GM12878 (cell line): ENCODE results near the gene ADPRHL1. TPM values are rescaled to one million over a fixed set of nuclear protein-coding genes. Genes with fewer than 3 reads are reported as not detected.

Source experiments
- ATAC-seq: fragments of 200-7000 bp; cut with Tn5 transposase; 3 replicates; pipeline ENCODE4 v1.9.1; 2020; ENCODE audit warnings: mild to moderate bottlenecking, moderate library complexity
- BruUV-seq: library from RNA; stranded (reverse); fragments of 400-500 nt; replicated peaks from 2 replicates; lab custom pipeline; 2021; lab: Mats Ljungman, UMichigan
- CTCF ChIA-PET: fragments of 300-600 bp; sonication (Branson Sonifier 250); formaldehyde crosslinking; extraction: SDS; loops from one replicate; lab custom pipeline; 2021; ENCODE audit warnings: inconsistent platforms; lab: Yijun Ruan, JAX
- POLR2A ChIA-PET: fragments of 350-600 bp; formaldehyde crosslinking; extraction: SDS; loops from one replicate; lab custom pipeline; 2021; ENCODE audit warnings: inconsistent platforms; lab: Charles Lee
- RAD21 ChIA-PET: fragments of 300-600 bp; sonication (Branson Sonifier 250); formaldehyde crosslinking; loops from one replicate; lab custom pipeline; 2023; ENCODE audit warnings: antibody characterized with exemption; ENCODE audit not compliant: unreplicated experiment; lab: Charles Lee
- SMC1A ChIA-PET: fragments of 300-600 bp; sonication (Branson Sonifier 250); formaldehyde crosslinking; loops from one replicate; lab custom pipeline; 2023; ENCODE audit not compliant: unreplicated experiment, uncharacterized antibody; lab: Charles Lee
- DNase-seq: peaks from one replicate; pipeline ENCODE4 v3.0.0-alpha.2; 2011; ENCODE audit warnings: low read depth, low spot score
- FAIRE-seq: peaks from 3 replicates; lab custom pipeline; 2011; peaks lifted over from hg19 to GRCh38; lab: Jason Lieb, UNC
- H2AFZ ChIP-seq: 2 replicates; pipeline ENCODE4 v1.6.0; 2011; ENCODE audit warnings: low read depth, low read length, control low read depth; ENCODE audit not compliant: control insufficient read depth
- H3K27ac ChIP-seq: 2 replicates; pipeline ENCODE4 v1.5.1; 2011; ENCODE audit warnings: control low read depth; ENCODE audit not compliant: control insufficient read depth, insufficient read depth
- H3K27me3 ChIP-seq, 2 experiments: replicated peaks in 1 of 2; 2 replicates each; pipeline versions ENCODE4 v1.6.0 to v1.6.1; 2011; ENCODE audit warnings: low read length in 1 of 2; ENCODE audit not compliant: control insufficient read depth in 2 of 2, insufficient read depth in 2 of 2
- H3K36me3 ChIP-seq, 2 experiments: 2 replicates each; pipeline ENCODE4 v1.5.1; 2011; ENCODE audit warnings: low read length in 1 of 2; ENCODE audit not compliant: control insufficient read depth in 2 of 2, insufficient read depth in 2 of 2
- H3K4me1 ChIP-seq: 2 replicates; pipeline ENCODE4 v1.6.1; 2011; ENCODE audit warnings: mild to moderate bottlenecking, low read length, moderate library complexity, mixed read lengths; ENCODE audit not compliant: control insufficient read depth, insufficient read depth
- H3K4me2 ChIP-seq: 2 replicates; pipeline ENCODE4 v1.6.0; 2011; ENCODE audit warnings: control low read depth; ENCODE audit not compliant: control insufficient read depth, insufficient read depth
- H3K4me3 ChIP-seq: fragments of 200-600 bp; sonication (generic); 2 replicates; pipeline ENCODE4 v1.5.1; 2016
- H3K79me2 ChIP-seq: 2 replicates; pipeline ENCODE4 v1.6.0; 2011; ENCODE audit warnings: low read length; ENCODE audit not compliant: control insufficient read depth, insufficient read depth
- H3K9ac ChIP-seq: 2 replicates; pipeline ENCODE4 v1.8.0; 2011; ENCODE audit warnings: low read length, control low read depth, mixed read lengths; ENCODE audit not compliant: control insufficient read depth, insufficient read depth
- H3K9me3 ChIP-seq: replicated peaks from 3 replicates; pipeline ENCODE4 v1.5.1; 2011; ENCODE audit warnings: mild to moderate bottlenecking, low read length; ENCODE audit not compliant: control insufficient read depth, insufficient read depth
- H4K20me1 ChIP-seq: 2 replicates; pipeline ENCODE4 v1.6.0; 2011; ENCODE audit not compliant: control insufficient read depth, insufficient read depth
- CEBPB ChIP-seq, 2 experiments: fragments of 150-350 bp in 1 of 2; IDR thresholded peaks; 2 replicates each; pipeline ENCODE4 v1.6.1; 2012 to 2014; ENCODE audit warnings: low read depth in 2 of 2, low read length in 2 of 2, borderline replicate concordance in 1 of 2, inconsistent platforms in 1 of 2
- CTCF ChIP-seq, 3 experiments: IDR thresholded peaks in 2 of 3; conservative IDR thresholded peaks in 1 of 3; 2 replicates each; pipeline ENCODE4 v1.5.1; 2011; ENCODE audit warnings: low read depth in 3 of 3, low read length in 3 of 3, mild to moderate bottlenecking in 3 of 3, control low read depth in 2 of 3, moderate library complexity in 2 of 3, inconsistent platforms in 1 of 3, mixed read lengths in 1 of 3; ENCODE audit not compliant: control insufficient read depth in 2 of 3, insufficient read depth in 1 of 3; ENCODE audit errors: extremely low read depth in 1 of 3
- MTA3 ChIP-seq: IDR thresholded peaks from 2 replicates; pipeline ENCODE4 v1.6.1; 2012; ENCODE audit warnings: low read length, inconsistent platforms, borderline replicate concordance
- RELA ChIP-seq: fragments of 450-650 bp; IDR thresholded peaks from 2 replicates; pipeline ENCODE4 v1.8.0; 2014; ENCODE audit warnings: borderline replicate concordance; ENCODE audit not compliant: partially characterized antibody
- REST ChIP-seq: IDR thresholded peaks from 2 replicates; pipeline ENCODE4 v1.6.1; 2012; ENCODE audit warnings: mild to moderate bottlenecking, low read depth, low read length
- RFX5 ChIP-seq: IDR thresholded peaks from 2 replicates; pipeline ENCODE4 v1.6.1; 2011; ENCODE audit warnings: low read depth, low read length, improper control_type of control experiment
- SMC3 ChIP-seq: IDR thresholded peaks from 2 replicates; pipeline ENCODE4 v1.6.1; 2011; ENCODE audit warnings: low read length, improper control_type of control experiment, borderline replicate concordance
- TCF12 ChIP-seq: IDR thresholded peaks from 2 replicates; pipeline ENCODE4 v1.6.1; 2011; ENCODE audit warnings: low read depth, mild to moderate bottlenecking, low read length
- TCF7 ChIP-seq: IDR thresholded peaks from 2 replicates; pipeline ENCODE4 v1.6.1; 2014; ENCODE audit warnings: antibody characterized with exemption, borderline replicate concordance
- WGBS: methylation state at CpG from one replicate; pipeline ENCODE4 v1.1.6; 2016; ENCODE audit warnings: low lambda C conversion rate; ENCODE audit not compliant: insufficient replicate concordance, insufficient coverage; ENCODE audit errors: missing lambda C conversion rate; 5-methylcytosine and 5-hydroxymethylcytosine counted together
- in situ Hi-C: fragments of 300-500 bp; cut with MboI; formaldehyde crosslinking; loops from 9 replicates; pipeline ENCODE4 v1.14.3; 2018; ENCODE audit warnings: mixed read lengths
- intact Hi-C: fragments of 100-400 bp; cut with micrococcal nuclease; formaldehyde crosslinking; loops from one replicate; pipeline ENCODE4 v1.14.2; 2022; ENCODE audit not compliant: unreplicated experiment
- polyA plus RNA-seq, 11 experiments: library from polyadenylated mRNA; depleted of rRNA in 4 of 11; unstranded in 6 of 11; stranded (reverse) in 5 of 11; fragments of >200 nt; fragmentation: Nextera tagmentation in 4 of 11; fragmentation: Illumina TruSeq in 1 of 11; extraction: Ambion mirVana in 4 of 11; extraction: Trizol in 1 of 11; gene quantifications; 1 replicate in 1 of 11; 2 replicates in 10 of 11; pipeline versions ENCODE4 v1.2.1 to v1.2.3, GENCODE V29; 2011 to 2016; ENCODE audit warnings: inconsistent platforms in 2 of 11, missing spikeins in 2 of 11, low read depth in 1 of 11
- total RNA-seq, 4 experiments: library from RNA; depleted of rRNA in 3 of 4; stranded (reverse); fragments of >200 nt in 3 of 4; fragmentation: Illumina TruSeq in 1 of 4; extraction: Trizol in 1 of 4; gene quantifications; 2 replicates each; pipeline versions ENCODE4 v1.2.1 to v1.2.3, GENCODE V29; 2013 to 2021

The ADPRHL1 gene
- total and polyA plus RNA-seq, 10 of the 15 experiments (the other 5 are each of a cell fraction or from before 2014, with no cell fraction given) = 0.05 to 1.9 (median 1.0) TPM

GRCh38 chr13:113458253-113459065 is 5.2 kb upstream of the ADPRHL1 start:
- ATAC-seq (no peak), DNase-seq (no peak), FAIRE-seq (no peak)
- peaks cover 13 to 15% of the 10 kb centered on the region in 2 experiments; a peak in 3 of 4 replicates for H3K36me3 ChIP-seq
- H2AFZ ChIP-seq = no peak overlapping the region
- BruUV-seq = no TSS peak
- no peaks in the 10 kb centered on the region for H3K79me2 ChIP-seq
- RAD21 ChIA-PET = interaction anchor here (1.5 kb wide), 1 partner anchor 104 kb away, joined by 5 read pairs; no protein-coding TSS in a partner anchor
- in situ Hi-C loops (no loop called here), intact Hi-C loops (loop anchor here (1.0 kb wide), 1 partner anchor 104 kb away; no protein-coding TSS in a partner anchor)
- no peak overlapping the region for H3K4me3 ChIP-seq
- 98% methylated on average over 23 of the region's 23 CpGs for WGBS
- POLR2A ChIA-PET = no interaction called here
- H3K27ac ChIP-seq = no peak overlapping the region
- H3K4me1 ChIP-seq = no peaks in the 10 kb centered on the region
- H3K4me2 ChIP-seq = no peak overlapping the region
- CTCF ChIA-PET = interaction anchor here (1.1 to 3.8 kb wide), 4 partner anchors 24 to 106 kb away, joined by 3 to 20 read pairs (median 4); no protein-coding TSS in a partner anchor
- no peaks in the 10 kb centered on the region for H3K27me3 ChIP-seq
- no peak overlapping the region for H3K9ac ChIP-seq
- H3K9me3 ChIP-seq = no peaks in the 10 kb centered on the region
- TF ChIP-seq RFX5 = no peak
- TF ChIP-seq REST = no peak
- no peak for TF ChIP-seq RELA
- TF ChIP-seq TCF7 = no peak
- peak; percentile 23 to 36 (median 26); a peak in 4 of 6 replicates for TF ChIP-seq CTCF (IDR thresholded peaks at IDR 0.05 in 2 of 3, conservative IDR thresholded peaks at IDR 0.05 in 1 of 3; ENCODE audit: control insufficient read depth in 2 of 3, extremely low read depth in 1 of 3, insufficient read depth in 1 of 3, low read depth in 3 of 3, low read length in 3 of 3)
- no peak for TF ChIP-seq MTA3
- TF ChIP-seq TCF12 = no peak
- no peak for TF ChIP-seq CEBPB (IDR thresholded peaks at IDR 0.05; ENCODE audit: borderline replicate concordance in 1 of 2, low read depth in 2 of 2, low read length in 2 of 2)
- peak; percentile 21; the same call in 1 of the 2 replicates for TF ChIP-seq SMC3
- SMC1A ChIA-PET = interaction anchor here (0.7 to 1.4 kb wide), 2 partner anchors 16 to 18 kb away, joined by 3 read pairs; no protein-coding TSS in a partner anchor
- no peaks in the 10 kb centered on the region for H4K20me1 ChIP-seq
